ENCODE results near the gene HBM.
"Not testable (repeated sequence)": the region's sequence is repeated elsewhere in the genome, so short reads cannot be mapped to it uniquely, and the experiment has no call there.

Gene HBM

GRCh38 chr16:170788-171187, 5.0 kb downstream of the HBM start (continued):
- no peak for TF ChIP-seq ZIC2 (tag by site-specific recombination; IDR thresholded peaks at IDR 0.05)
- no peak for TF ChIP-seq ZNF677 (tag by site-specific recombination; IDR thresholded peaks at IDR 0.05)
- no peak for TF ChIP-seq ZBTB1 (tag by site-specific recombination; IDR thresholded peaks at IDR 0.05)
- TF ChIP-seq SALL2 (tag by site-specific recombination; IDR thresholded peaks at IDR 0.05; ENCODE audit: borderline replicate concordance), result no peak
- no peak for TF ChIP-seq ZNF426 (tag by site-specific recombination; IDR thresholded peaks at IDR 0.05)
- TF ChIP-seq ZSCAN16 (tag by site-specific recombination; IDR thresholded peaks at IDR 0.05), result no peak

- CTCF ChIA-PET, POLR2A ChIA-PET: not testable (repeated sequence)
Observed at GRCh38 chr16:172374-172941, 6.7 kb downstream of the HBM start, which contains the start of gene HBA2. HBA2 (plus strand) TSS chr16:172876; CDS start chr16:172913, 37 bp downstream.

GRCh38 chr16:173211-173854, 7.6 kb downstream of the HBM start:
- H3K4me1 ChIP-seq (ENCODE audit: control insufficient read depth, insufficient read depth, low read length); H3K4me3 ChIP-seq (ENCODE audit: low read depth, low read length); CTCF ChIA-PET; H3K27ac ChIP-seq (ENCODE audit: extremely low read depth, low read depth, low read length); H3K36me3 ChIP-seq (ENCODE audit: control insufficient read depth in 2 of 2, insufficient read depth in 1 of 2, low read length in 2 of 2); POLR2A ChIA-PET; H3K9me3 ChIP-seq (ENCODE audit: control insufficient read depth, insufficient read depth, low read depth, low read length): not testable (repeated sequence)
- TF ChIP-seq ZNF341 (tag by site-specific recombination; IDR thresholded peaks at IDR 0.05; ENCODE audit: low read depth) (0 out of 2 replicates have a peak, but pooled peaks have one; percentile 25), ZFHX2 (tag by site-specific recombination; conservative IDR thresholded peaks at IDR 0.05) (peak; percentile 25; the same call in 1 of the 2 replicates)

More at GRCh38 chr16:172374-172941, 6.7 kb downstream of the HBM start, which contains the start of gene HBA2:
- not testable (repeated sequence) for H3K9me3 ChIP-seq (ENCODE audit: control insufficient read depth, insufficient read depth, low read depth, low read length); H3K27ac ChIP-seq (ENCODE audit: extremely low read depth, low read depth, low read length); H3K36me3 ChIP-seq (ENCODE audit: control insufficient read depth in 2 of 2, insufficient read depth in 1 of 2, low read length in 2 of 2); H3K4me3 ChIP-seq (ENCODE audit: low read depth, low read length); H3K4me1 ChIP-seq (ENCODE audit: control insufficient read depth, insufficient read depth, low read length)

GRCh38 chr16:173928-174769, 8.4 kb downstream of the HBM start:
- H3K9me3 ChIP-seq (ENCODE audit: control insufficient read depth, insufficient read depth, low read depth, low read length); H3K4me1 ChIP-seq (ENCODE audit: control insufficient read depth, insufficient read depth, low read length); H3K36me3 ChIP-seq (ENCODE audit: control insufficient read depth in 2 of 2, insufficient read depth in 1 of 2, low read length in 2 of 2); H3K27ac ChIP-seq (ENCODE audit: extremely low read depth, low read depth, low read length); H3K4me3 ChIP-seq (ENCODE audit: low read depth, low read length): not testable (repeated sequence)
- peak; percentile 89 for TF ChIP-seq ZNF600 (tag by site-specific recombination; IDR thresholded peaks at IDR 0.05)
- 0 out of 2 replicates have a peak, but pooled peaks have one; percentile 25 for TF ChIP-seq GLIS2 (tag by site-specific recombination; IDR thresholded peaks at IDR 0.05)
- peak; percentile 93 for TF ChIP-seq REST (tag by site-specific recombination; IDR thresholded peaks at IDR 0.05)
- TF ChIP-seq GLIS1 (tag by site-specific recombination; IDR thresholded peaks at IDR 0.05), result peak; percentile 61
- TF ChIP-seq ZNF341 (tag by site-specific recombination; IDR thresholded peaks at IDR 0.05; ENCODE audit: low read depth), result peak; percentile 33
- peak; percentile 86 for TF ChIP-seq ZNF398 (tag by site-specific recombination; IDR thresholded peaks at IDR 0.05)
- TF ChIP-seq ZIC2 (tag by site-specific recombination; IDR thresholded peaks at IDR 0.05), result 0 out of 2 replicates have a peak, but pooled peaks have one; percentile 13
- 0 out of 2 replicates have a peak, but pooled peaks have one; percentile 28 for TF ChIP-seq ZBTB17 (tag by site-specific recombination; IDR thresholded peaks at IDR 0.05)
- peak; percentile 33; the same call in 1 of the 2 replicates for TF ChIP-seq PRDM10 (tag by site-specific recombination; IDR thresholded peaks at IDR 0.05)
- ChIA-PET CTCF (interaction anchor here (0.7 to 1.2 kb wide), 2 partner anchors 77 to 188 kb away, joined by 3 read pairs; no protein-coding TSS in a partner anchor), POLR2A (interaction anchor here (0.6 kb wide), 1 partner anchor 71 kb away, joined by 3 read pairs; no protein-coding TSS in a partner anchor)

Measured in HEK293 (cell line).